Measurements from ENCODE around the gene BAZ2A. TPM values are rescaled to one million over a fixed set of nuclear protein-coding genes. Genes with fewer than 3 reads are reported as not detected.

BAZ2A gene
- total and polyA plus RNA-seq, 9 donors, result 38.3 to 105 (median 77.5) TPM

GRCh38 chr12:56634242-56634836 lies 4.2 kb upstream of the BAZ2A start:
- Histone ChIP-seq H3K9me3 (no peaks in the 10 kb centered on the region), H3K36me3 (no peaks in the 10 kb centered on the region), H3K27me3 (no peaks in the 10 kb centered on the region), H3K4me1 (ENCODE audit: insufficient read depth) (peaks cover 16% of the 10 kb centered on the region), H3K27ac (peak overlapping the region; percentile 90), H3K4me3 (peak overlapping the region; percentile 64)
- intact Hi-C loops (cut with DNase I), result loop anchor here in 3 of 4 donors (5.0 to 10.0 kb wide), 3 partner anchors 112 to 900 kb away; partner anchors contain the start of gene RBMS2 (in 1 of the 3)
- no peak for TF ChIP-seq CTCF (IDR thresholded peaks at IDR 0.05)
- WGBS, 3 donors, result 1 to 3% (median 2%) methylated on average over 27 of the region's 27 CpGs
- DNase-seq, result peak; percentile 51 to 71 (median 63)

DNA sequence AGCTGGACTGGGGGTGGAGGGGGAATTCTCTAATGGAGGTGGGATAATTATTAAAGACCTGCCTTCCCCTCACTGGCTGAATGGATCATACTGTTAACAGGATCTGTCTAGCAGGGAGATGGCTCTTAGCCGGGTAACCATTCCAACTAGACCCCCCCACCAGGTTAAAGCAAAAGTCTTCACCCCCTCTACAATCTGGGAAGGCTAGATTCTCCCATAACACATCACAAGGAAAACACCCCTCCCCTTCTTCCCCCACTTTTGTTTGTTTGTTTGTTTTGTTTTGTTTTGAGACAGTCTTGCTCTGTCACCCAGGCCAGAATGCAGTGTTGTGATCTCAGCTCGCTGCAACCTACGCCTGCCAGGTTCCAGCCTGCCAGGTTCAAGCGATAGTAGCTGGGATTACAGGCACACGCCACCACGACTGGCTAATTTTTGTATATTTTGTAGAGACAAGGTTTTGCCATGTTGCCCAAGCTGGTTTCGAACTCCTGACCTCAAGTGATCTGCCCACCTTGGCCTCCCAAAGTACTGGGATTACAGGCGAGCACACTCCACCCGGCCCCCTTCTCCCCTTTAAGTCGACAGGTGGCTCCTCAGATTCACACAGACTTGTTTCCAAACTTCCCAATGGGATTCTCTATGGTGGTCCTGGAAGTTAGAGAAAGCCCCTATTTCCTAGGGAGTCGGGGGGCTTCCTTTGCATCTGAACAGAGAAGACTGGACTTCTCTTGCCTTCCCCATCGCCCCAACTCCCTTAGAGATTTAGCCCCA lies 3.5 kb upstream of the BAZ2A start:
- no peaks in the 10 kb centered on the region for H3K27me3 ChIP-seq
- peaks cover 16% of the 10 kb centered on the region for H3K4me1 ChIP-seq (ENCODE audit: insufficient read depth)
- no peaks in the 10 kb centered on the region for H3K36me3 ChIP-seq
- H3K27ac ChIP-seq, result peak overlapping the region; percentile 90
- H3K4me3 ChIP-seq, result peak overlapping the region; percentile 64
- WGBS, 3 donors, result 45 to 53% (median 46%) methylated on average over 12 of the region's 12 CpGs
- TF ChIP-seq EP300 (IDR thresholded peaks at IDR 0.05) (no peak), CTCF (IDR thresholded peaks at IDR 0.05) (no peak), POLR2A (IDR thresholded peaks at IDR 0.05) (no peak)
- intact Hi-C loops (cut with DNase I), result loop anchor here in 3 of 4 donors (5.0 to 10.0 kb wide), 3 partner anchors 111 to 899 kb away; partner anchors contain the start of gene RBMS2 (in 1 of the 3)
- no peak for DNase-seq
- H3K9me3 ChIP-seq, result no peaks in the 10 kb centered on the region

DNA sequence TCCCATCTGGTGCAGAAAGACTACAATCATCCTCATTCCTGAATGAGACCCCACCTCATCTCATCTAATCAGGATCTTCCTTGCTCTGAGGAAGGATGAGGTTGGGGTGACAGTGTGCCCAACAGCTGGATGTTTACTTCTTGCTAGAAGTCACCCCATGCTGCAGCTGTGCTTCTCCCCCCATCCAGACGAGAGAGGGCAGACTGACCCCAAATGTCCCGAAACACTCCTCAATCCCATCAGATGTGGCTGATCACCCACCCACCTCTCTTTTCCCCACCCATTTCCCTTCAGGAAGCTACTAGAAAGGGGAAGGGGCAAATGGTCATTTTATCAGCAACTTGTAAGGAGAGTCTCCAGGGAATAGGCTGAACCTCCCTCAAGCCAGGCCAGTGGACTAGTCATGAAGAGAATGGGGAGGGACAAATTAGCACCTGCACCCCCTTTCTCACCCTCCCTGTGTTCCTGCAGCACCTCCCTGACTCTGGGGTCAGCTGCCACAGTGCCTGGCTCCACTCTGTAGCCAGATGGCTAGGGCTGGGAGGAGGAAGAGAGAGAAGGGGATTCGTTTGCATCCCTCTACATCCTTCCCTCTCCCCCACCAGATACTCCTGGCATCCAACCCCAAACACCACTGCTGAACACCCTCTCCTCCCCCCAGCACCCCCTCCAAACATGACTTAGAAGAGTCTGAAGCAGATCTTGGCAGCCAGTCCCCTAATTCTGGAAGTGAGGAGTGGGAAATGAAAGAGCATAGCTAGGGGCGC lies 2.8 kb upstream of the BAZ2A start:
- TF ChIP-seq EP300 (IDR thresholded peaks at IDR 0.05) (no peak), POLR2A (IDR thresholded peaks at IDR 0.05) (no peak)
- Histone ChIP-seq H3K36me3 (no peaks in the 10 kb centered on the region), H3K27me3 (no peaks in the 10 kb centered on the region), H3K4me1 (ENCODE audit: insufficient read depth) (peaks cover 16% of the 10 kb centered on the region), H3K9me3 (no peaks in the 10 kb centered on the region), H3K4me3 (peak overlapping the region; percentile 31), H3K27ac (peak overlapping the region; percentile 5 to 90)
- intact Hi-C loops (cut with DNase I), result loop anchor here in 3 of 4 donors (5.0 to 10.0 kb wide), 3 partner anchors 111 to 898 kb away; partner anchors contain the start of gene RBMS2 (in 1 of the 3)
- DNase-seq, result no peak
- 25 to 30% (median 27%) methylated on average over 4 of the region's 4 CpGs for WGBS, 3 donors

DNA sequence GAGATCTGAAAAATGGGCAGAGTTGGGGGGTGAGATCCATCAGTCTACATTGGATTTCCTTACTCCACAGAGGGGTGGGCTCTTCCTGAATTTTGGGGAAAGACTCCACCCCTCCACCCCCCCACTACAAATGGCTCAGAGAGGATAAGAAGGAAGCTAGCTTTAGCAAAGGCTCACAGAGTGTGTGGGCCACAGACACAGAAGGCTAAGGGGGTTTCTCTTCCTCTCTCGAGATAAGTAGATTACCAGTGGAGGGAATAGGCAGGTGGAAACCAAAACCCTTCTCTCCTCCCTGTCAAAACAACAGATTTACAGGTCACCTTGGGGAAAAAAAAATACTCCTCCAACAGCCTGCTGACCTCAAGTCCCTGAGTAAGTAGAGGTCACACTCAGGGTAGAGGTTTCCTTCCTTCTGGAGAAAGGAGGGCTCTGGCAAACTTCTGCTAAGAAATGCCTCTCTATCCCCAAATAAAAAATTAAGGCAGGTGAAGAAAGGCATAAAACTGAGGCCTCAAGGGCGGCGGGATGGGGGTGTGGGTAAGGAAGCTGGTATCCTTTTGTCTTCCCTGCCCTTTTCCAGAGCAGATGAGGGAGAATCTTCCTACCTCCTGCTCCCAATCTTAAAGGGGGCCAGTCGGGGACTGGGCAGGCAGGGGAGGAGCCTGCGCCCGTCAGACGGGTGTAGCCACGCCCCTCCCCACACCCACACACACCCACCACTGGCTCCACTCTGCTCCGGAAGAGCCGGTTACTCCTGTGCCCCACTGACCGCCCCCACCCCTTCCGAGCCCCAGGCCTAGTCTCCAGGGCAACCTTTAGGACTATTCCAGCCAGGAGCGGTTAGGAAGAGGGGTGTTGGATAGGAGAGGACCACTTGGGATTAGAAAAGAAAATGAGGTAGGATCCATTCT lies 1.9 kb upstream of the BAZ2A start:
- DNase-seq, result peak; percentile 75 to 83 (median 80)
- H3K27me3 ChIP-seq, result no peaks in the 10 kb centered on the region

More for the DNA sequence above, 1.9 kb upstream of the BAZ2A start:
- intact Hi-C loops (cut with DNase I), result loop anchor here in 3 of 4 donors (5.0 to 10.0 kb wide), 3 partner anchors 110 to 897 kb away; partner anchors contain the start of gene RBMS2 (in 1 of the 3)
- Histone ChIP-seq H3K4me3 (peak overlapping the region; percentile 31), H3K36me3 (no peaks in the 10 kb centered on the region), H3K4me1 (ENCODE audit: insufficient read depth) (peaks cover 19% of the 10 kb centered on the region), H3K9me3 (no peaks in the 10 kb centered on the region), H3K27ac (peak overlapping the region; percentile 5 to 48)
- no peak for TF ChIP-seq POLR2A (IDR thresholded peaks at IDR 0.05)
- no peak for TF ChIP-seq EP300 (IDR thresholded peaks at IDR 0.05)
- no peak for TF ChIP-seq CTCF (IDR thresholded peaks at IDR 0.05)
- 6 to 7% (median 7%) methylated on average over 13 of the region's 13 CpGs for WGBS, 3 donors

Data from ovary (tissue), 9 donors.